ENCODE measurements around the gene BAZ1A.

- no peak for TF ChIP-seq POLR2A (IDR thresholded peaks at IDR 0.05)
- no peak for TF ChIP-seq CTCF (IDR thresholded peaks at IDR 0.05)
These were observed 50.9 kb downstream of the BAZ1A start for GRCh38 chr14:34824256-34824655.
